A673 (cell line): ENCODE measurements around the gene LAGE3. TPM values are rescaled to one million over a fixed set of nuclear protein-coding genes. Genes with fewer than 3 reads are reported as not detected.

Experiments used
- BruUV-seq: library from RNA; stranded (reverse); fragments of 400-500 nt; replicated peaks from 2 replicates; lab custom pipeline; 2021; lab: Mats Ljungman, UMichigan
- CTCF ChIA-PET: fragments of 300-600 bp; sonication (Branson Sonifier 250); formaldehyde crosslinking; loops from one replicate; lab custom pipeline; 2022; ENCODE audit warnings: antibody characterized with exemption; lab: Charles Lee
- POLR2A ChIA-PET: fragments of 300-600 bp; sonication (Branson Sonifier 250); formaldehyde crosslinking; loops from one replicate; lab custom pipeline; 2022; ENCODE audit warnings: antibody characterized with exemption; ENCODE audit not compliant: low non-redundant PET; lab: Charles Lee
- DNase-seq: peaks from one replicate; pipeline ENCODE4 v3.0.0-alpha.2; 2015; ENCODE audit warnings: low spot score
- H3K27ac ChIP-seq: fragments of 200-600 bp; sonication (generic); 2 replicates; pipeline ENCODE4 v1.5.1; 2016; ENCODE audit warnings: mixed run types, low read depth, mild to moderate bottlenecking, mixed read lengths, antibody characterized with exemption, low read length; ENCODE audit not compliant: poor library complexity, severe bottlenecking
- H3K27me3 ChIP-seq: fragments of 200-600 bp; sonication (generic); replicated peaks from 2 replicates; pipeline ENCODE4 v1.6.1; 2017; ENCODE audit warnings: mixed run types, low read depth, mild to moderate bottlenecking, mixed read lengths, antibody characterized with exemption, low read length; ENCODE audit not compliant: insufficient read depth, poor library complexity
- H3K36me3 ChIP-seq: fragments of 200-600 bp; sonication (generic); 2 replicates; pipeline ENCODE4 v1.6.1; 2016; ENCODE audit warnings: mixed run types, mild to moderate bottlenecking, mixed read lengths, antibody characterized with exemption, low read length; ENCODE audit not compliant: insufficient read depth, poor library complexity, severe bottlenecking
- H3K4me1 ChIP-seq: fragments of 200-600 bp; sonication (generic); 2 replicates; pipeline ENCODE4 v1.6.1; 2017; ENCODE audit warnings: mixed run types, mild to moderate bottlenecking, mixed read lengths, antibody characterized with exemption, low read length; ENCODE audit not compliant: insufficient read depth, poor library complexity, severe bottlenecking
- H3K4me3 ChIP-seq: fragments of 200-600 bp; sonication (generic); 2 replicates; pipeline ENCODE4 v1.5.1; 2016; ENCODE audit warnings: low read depth, mixed run types, mild to moderate bottlenecking, mixed read lengths, low read length; ENCODE audit not compliant: poor library complexity, severe bottlenecking
- H3K9me3 ChIP-seq: fragments of 200-600 bp; sonication (generic); 2 replicates; pipeline ENCODE4 v1.6.1; 2016; ENCODE audit warnings: mixed run types, low read depth, mild to moderate bottlenecking, mixed read lengths, antibody characterized with exemption, low read length; ENCODE audit not compliant: poor library complexity, severe bottlenecking
- EZH2 ChIP-seq: fragments of 200-600 bp; sonication (generic); IDR thresholded peaks from 2 replicates; pipeline ENCODE4 v1.6.1; 2017; ENCODE audit warnings: borderline replicate concordance, low read depth, mild to moderate bottlenecking, mixed read lengths, antibody characterized with exemption, low read length; ENCODE audit not compliant: poor library complexity, severe bottlenecking
- intact Hi-C: fragments of 100-400 bp; cut with micrococcal nuclease; formaldehyde crosslinking; loops from one replicate; pipeline ENCODE4 v1.10.0; 2022; ENCODE audit not compliant: unreplicated experiment
- total RNA-seq: library from RNA; stranded (reverse); gene quantifications from 2 replicates; pipeline ENCODE4 v1.2.3, GENCODE V29; 2021
- TF ChIP-seq, protein P1 (sequence below): fragments of 300-800, 200-600 bp; sonication (generic); conservative IDR thresholded peaks from 2 replicates; pipeline ENCODE4 v1.5.1; 2017; ENCODE audit warnings: low read depth, mild to moderate bottlenecking, antibody characterized with exemption, low read length, moderate library complexity, mixed read lengths

The LAGE3 gene
- total RNA-seq, 1 experiment from 2014 or later = 34.6 TPM

DNA sequence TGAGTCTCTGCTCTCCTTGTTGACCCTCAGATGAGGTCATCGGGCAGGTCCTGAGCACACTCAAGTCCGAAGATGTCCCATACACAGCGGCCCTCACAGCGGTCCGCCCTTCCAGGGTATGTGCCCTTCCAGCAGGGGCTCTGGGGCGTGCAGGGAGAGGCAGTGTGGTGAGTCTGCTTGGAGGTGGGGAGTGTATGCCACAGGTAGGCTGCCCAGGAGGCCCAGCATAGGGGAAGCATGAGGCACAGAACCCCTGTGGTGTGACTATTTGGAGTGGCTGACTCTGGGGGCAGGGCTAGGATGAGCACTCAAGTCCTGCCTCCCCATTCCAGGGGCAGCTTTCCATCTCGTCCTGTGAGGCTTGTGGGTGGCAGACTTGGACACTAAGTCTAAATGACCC, 45.5 kb downstream of the LAGE3 start:
- no TSS peak for BruUV-seq
- Histone ChIP-seq H3K27ac (no peak overlapping the region), H3K4me1 (peaks cover 14% of the 10 kb centered on the region), H3K4me3 (no peak overlapping the region), H3K9me3 (no peaks in the 10 kb centered on the region), H3K36me3 (peaks cover 8% of the 10 kb centered on the region), H3K27me3 (no peaks in the 10 kb centered on the region)
- TF ChIP-seq, protein P1, sequence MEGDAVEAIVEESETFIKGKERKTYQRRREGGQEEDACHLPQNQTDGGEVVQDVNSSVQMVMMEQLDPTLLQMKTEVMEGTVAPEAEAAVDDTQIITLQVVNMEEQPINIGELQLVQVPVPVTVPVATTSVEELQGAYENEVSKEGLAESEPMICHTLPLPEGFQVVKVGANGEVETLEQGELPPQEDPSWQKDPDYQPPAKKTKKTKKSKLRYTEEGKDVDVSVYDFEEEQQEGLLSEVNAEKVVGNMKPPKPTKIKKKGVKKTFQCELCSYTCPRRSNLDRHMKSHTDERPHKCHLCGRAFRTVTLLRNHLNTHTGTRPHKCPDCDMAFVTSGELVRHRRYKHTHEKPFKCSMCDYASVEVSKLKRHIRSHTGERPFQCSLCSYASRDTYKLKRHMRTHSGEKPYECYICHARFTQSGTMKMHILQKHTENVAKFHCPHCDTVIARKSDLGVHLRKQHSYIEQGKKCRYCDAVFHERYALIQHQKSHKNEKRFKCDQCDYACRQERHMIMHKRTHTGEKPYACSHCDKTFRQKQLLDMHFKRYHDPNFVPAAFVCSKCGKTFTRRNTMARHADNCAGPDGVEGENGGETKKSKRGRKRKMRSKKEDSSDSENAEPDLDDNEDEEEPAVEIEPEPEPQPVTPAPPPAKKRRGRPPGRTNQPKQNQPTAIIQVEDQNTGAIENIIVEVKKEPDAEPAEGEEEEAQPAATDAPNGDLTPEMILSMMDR = no peak
- no peak for TF ChIP-seq EZH2
- CTCF ChIA-PET = no interaction called here
- no peak for DNase-seq
- intact Hi-C loops = no loop called here
- POLR2A ChIA-PET = no interaction called here

DNA sequence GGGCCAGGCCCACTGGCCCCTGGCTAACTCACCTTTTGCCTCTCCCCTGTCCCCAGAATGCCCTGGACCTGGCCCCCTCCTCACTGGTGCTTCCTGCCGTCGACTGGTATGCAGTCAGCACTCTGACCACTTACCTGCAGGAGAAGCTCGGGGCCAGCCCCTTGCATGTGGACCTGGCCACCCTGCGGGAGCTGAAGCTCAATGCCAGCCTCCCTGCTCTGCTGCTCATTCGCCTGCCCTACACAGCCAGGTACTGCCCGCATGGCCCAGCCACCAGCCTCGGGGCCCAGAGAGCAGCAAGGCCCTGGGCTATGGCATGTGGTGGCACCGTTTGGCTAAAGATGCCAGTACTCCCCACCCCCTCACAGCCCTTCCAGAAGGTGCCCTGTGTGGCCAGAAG, 46.9 kb downstream of the LAGE3 start:
- Histone ChIP-seq H3K27me3 (no peaks in the 10 kb centered on the region), H3K27ac (no peak overlapping the region), H3K4me1 (peaks cover 5% of the 10 kb centered on the region), H3K9me3 (no peaks in the 10 kb centered on the region), H3K4me3 (no peak overlapping the region), H3K36me3 (peaks cover 8% of the 10 kb centered on the region)
- intact Hi-C loops = no loop called here
- ChIA-PET CTCF (no interaction called here), POLR2A (no interaction called here)
- DNase-seq = no peak
- BruUV-seq = no TSS peak
- no peak for TF ChIP-seq EZH2
- TF ChIP-seq, protein P1 = no peak

DNA sequence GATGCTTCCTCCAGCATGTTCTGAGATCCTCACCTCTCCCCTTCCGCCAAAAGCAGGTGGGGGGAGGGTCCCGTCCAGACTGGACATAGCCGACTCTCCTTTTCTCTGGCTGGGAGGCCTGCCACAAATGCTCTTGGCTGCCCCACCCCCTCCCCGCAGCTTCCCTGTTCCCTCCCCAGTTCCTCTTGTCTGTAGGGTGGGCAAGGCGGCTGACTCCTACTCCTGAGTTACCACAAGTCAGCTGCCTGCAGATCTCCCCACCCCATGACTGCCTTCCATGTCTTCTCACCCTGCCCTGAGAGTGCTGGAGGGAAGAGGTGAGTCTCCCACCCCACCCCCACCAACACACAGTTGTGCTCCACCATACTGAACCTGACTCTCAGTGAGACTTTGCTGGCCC, 47.7 kb downstream of the LAGE3 start:
- TF ChIP-seq, protein P1 = no peak
- TF ChIP-seq EZH2 = no peak
- Histone ChIP-seq H3K4me1 (peaks cover 5% of the 10 kb centered on the region), H3K36me3 (peaks cover 8% of the 10 kb centered on the region), H3K4me3 (no peak overlapping the region), H3K9me3 (no peaks in the 10 kb centered on the region), H3K27ac (no peak overlapping the region), H3K27me3 (no peaks in the 10 kb centered on the region)
- no TSS peak for BruUV-seq
- ChIA-PET POLR2A (no interaction called here), CTCF (no interaction called here)
- no peak for DNase-seq
- intact Hi-C loops = no loop called here
